Measurements from ENCODE around the gene ACAP3.

DNA sequence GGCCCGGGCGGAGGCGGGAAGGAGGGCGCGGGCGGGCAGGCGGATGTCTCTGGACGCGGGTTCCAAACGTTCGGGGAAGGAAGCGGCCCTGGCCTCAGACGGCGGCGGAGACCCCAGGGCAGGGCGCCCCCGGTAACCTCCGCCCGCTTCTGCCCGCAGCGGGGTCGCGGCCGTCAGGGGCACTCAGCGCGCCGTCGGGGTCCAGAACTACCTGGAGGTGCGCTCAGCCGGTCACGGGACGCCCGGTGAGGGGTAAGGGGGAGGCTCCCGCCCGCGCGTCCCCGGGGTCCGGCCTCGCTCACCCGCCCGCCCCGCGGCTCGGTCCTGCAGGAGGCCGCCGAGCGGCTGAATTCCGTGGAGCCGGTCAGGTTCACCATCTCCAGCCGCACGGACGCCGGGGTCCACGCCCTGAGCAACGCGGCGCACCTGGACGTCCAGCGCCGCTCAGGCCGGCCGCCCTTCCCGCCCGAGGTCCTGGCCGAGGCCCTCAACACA is 1.1 kb upstream of the ACAP3 start:
- TF ChIP-seq, protein P1, sequence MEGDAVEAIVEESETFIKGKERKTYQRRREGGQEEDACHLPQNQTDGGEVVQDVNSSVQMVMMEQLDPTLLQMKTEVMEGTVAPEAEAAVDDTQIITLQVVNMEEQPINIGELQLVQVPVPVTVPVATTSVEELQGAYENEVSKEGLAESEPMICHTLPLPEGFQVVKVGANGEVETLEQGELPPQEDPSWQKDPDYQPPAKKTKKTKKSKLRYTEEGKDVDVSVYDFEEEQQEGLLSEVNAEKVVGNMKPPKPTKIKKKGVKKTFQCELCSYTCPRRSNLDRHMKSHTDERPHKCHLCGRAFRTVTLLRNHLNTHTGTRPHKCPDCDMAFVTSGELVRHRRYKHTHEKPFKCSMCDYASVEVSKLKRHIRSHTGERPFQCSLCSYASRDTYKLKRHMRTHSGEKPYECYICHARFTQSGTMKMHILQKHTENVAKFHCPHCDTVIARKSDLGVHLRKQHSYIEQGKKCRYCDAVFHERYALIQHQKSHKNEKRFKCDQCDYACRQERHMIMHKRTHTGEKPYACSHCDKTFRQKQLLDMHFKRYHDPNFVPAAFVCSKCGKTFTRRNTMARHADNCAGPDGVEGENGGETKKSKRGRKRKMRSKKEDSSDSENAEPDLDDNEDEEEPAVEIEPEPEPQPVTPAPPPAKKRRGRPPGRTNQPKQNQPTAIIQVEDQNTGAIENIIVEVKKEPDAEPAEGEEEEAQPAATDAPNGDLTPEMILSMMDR (IDR thresholded peaks at IDR 0.05): no peak
- no peak for TF ChIP-seq GABPB1 (CRISPR knock-in tag; IDR thresholded peaks at IDR 0.05)
- TF ChIP-seq AFF4 (CRISPR knock-in tag; IDR thresholded peaks at IDR 0.05; ENCODE audit: borderline replicate concordance): no peak

Measured in WTC11 (cell line).